Mesodermal cell (in vitro differentiated cells): ENCODE results near the gene CEP112.
"Not testable (repeated sequence)": the region's sequence is repeated elsewhere in the genome, so short reads cannot be mapped to it uniquely, and the experiment has no call there.

Experiments
- H3K27ac ChIP-seq: 2 replicates; pipeline ENCODE4 v1.7.0; 2013; ENCODE audit warnings: mild to moderate bottlenecking, low read depth, low read length, moderate library complexity; ENCODE audit not compliant: severe bottlenecking
- H3K36me3 ChIP-seq: 2 replicates; pipeline ENCODE4 v1.7.1; 2013; ENCODE audit warnings: mild to moderate bottlenecking, low read length, moderate library complexity; ENCODE audit not compliant: control insufficient read depth, insufficient read depth
- H3K4me1 ChIP-seq: one replicate; pipeline ENCODE4 v1.7.1; 2013; ENCODE audit warnings: mild to moderate bottlenecking, low read length; ENCODE audit not compliant: insufficient read depth, control insufficient read depth, poor library complexity, severe bottlenecking
- H3K4me3 ChIP-seq: 2 replicates; pipeline ENCODE4 v1.7.0; 2013; ENCODE audit warnings: low read length, control low read depth, mild to moderate bottlenecking; ENCODE audit not compliant: insufficient read depth, poor library complexity, severe bottlenecking; ENCODE audit errors: extremely low read depth
- H3K9me3 ChIP-seq: 2 replicates; pipeline ENCODE4 v1.7.1; 2013; ENCODE audit warnings: mild to moderate bottlenecking, low read length, moderate library complexity; ENCODE audit not compliant: control insufficient read depth
- WGBS, 2 experiments: methylation state at CpG; one replicate each; pipeline ENCODE4 v1.1.5; 2013; ENCODE audit warnings: missing lambda C conversion rate in 2 of 2; ENCODE audit not compliant: insufficient coverage in 2 of 2; 5-methylcytosine and 5-hydroxymethylcytosine counted together

The CEP112 gene

GRCh38 chr17:65694601-65695000 is 497.3 kb downstream of the CEP112 start:
- peaks cover 30% of the 10 kb centered on the region for H3K4me1 ChIP-seq
- no peak overlapping the region for H3K4me3 ChIP-seq
- no peak overlapping the region for H3K27ac ChIP-seq
- no peaks in the 10 kb centered on the region for H3K36me3 ChIP-seq
- H3K9me3 ChIP-seq: no peaks in the 10 kb centered on the region
- 96% methylated on average over 2 of the region's 3 CpGs; no CpG with 5 or more reads in 1 of the 2 experiments for WGBS, 2 experiments

- Histone ChIP-seq H3K36me3 (no peaks in the 10 kb centered on the region), H3K9me3 (no peaks in the 10 kb centered on the region), H3K4me1 (peaks cover 6% of the 10 kb centered on the region), H3K27ac (no peak overlapping the region), H3K4me3 (no peak overlapping the region)
- WGBS, 2 experiments: 85 to 87% methylated on average over 4 to 6 of the region's 6 CpGs
Measured at GRCh38 chr17:65690626-65691310, 501.2 kb downstream of the CEP112 start.

- no peaks in the 10 kb centered on the region for H3K9me3 ChIP-seq
- peaks cover 3% of the 10 kb centered on the region for H3K4me1 ChIP-seq
- no peak overlapping the region for H3K4me3 ChIP-seq
- H3K27ac ChIP-seq: no peak overlapping the region
- WGBS, 2 experiments: 79 to 94% methylated on average over 2 of the region's 2 CpGs
- no peaks in the 10 kb centered on the region for H3K36me3 ChIP-seq
Measured at GRCh38 chr17:65688307-65688706, 503.6 kb downstream of the CEP112 start.

- Histone ChIP-seq H3K27ac (no peak overlapping the region), H3K9me3 (no peaks in the 10 kb centered on the region), H3K4me1 (peaks cover 5% of the 10 kb centered on the region), H3K4me3 (no peak overlapping the region), H3K36me3 (no peaks in the 10 kb centered on the region)
- WGBS, 2 experiments: 100% methylated on average over 1 of the region's 1 CpG; no CpG with 5 or more reads in 1 of the 2 experiments
Measured at GRCh38 chr17:65685110-65685509, 506.8 kb downstream of the CEP112 start.

- H3K27ac ChIP-seq: no peak overlapping the region
- no peaks in the 10 kb centered on the region for H3K9me3 ChIP-seq
- no peaks in the 10 kb centered on the region for H3K36me3 ChIP-seq
- WGBS, 2 experiments: 100% methylated on average over 4 of the region's 4 CpGs; no CpG with 5 or more reads in 1 of the 2 experiments
- peaks cover 5% of the 10 kb centered on the region for H3K4me1 ChIP-seq
- H3K4me3 ChIP-seq: no peak overlapping the region
Measured at GRCh38 chr17:65684631-65685030, 507.3 kb downstream of the CEP112 start.

GRCh38 chr17:65683428-65683827 is 508.5 kb downstream of the CEP112 start:
- no peaks in the 10 kb centered on the region for H3K9me3 ChIP-seq
- H3K27ac ChIP-seq: no peak overlapping the region
- H3K4me1 ChIP-seq: peaks cover 5% of the 10 kb centered on the region
- no peak overlapping the region for H3K4me3 ChIP-seq
- no peaks in the 10 kb centered on the region for H3K36me3 ChIP-seq
- WGBS, 2 experiments: 84 to 87% methylated on average over 6 to 7 of the region's 7 CpGs

GRCh38 chr17:65681763-65682162 is 510.2 kb downstream of the CEP112 start:
- H3K36me3 ChIP-seq, H3K27ac ChIP-seq, H3K4me3 ChIP-seq, H3K9me3 ChIP-seq, H3K4me1 ChIP-seq: not testable (repeated sequence)
- 60 to 89% methylated on average over 3 of the region's 5 CpGs for WGBS, 2 experiments

GRCh38 chr17:65679165-65679845 is 512.6 kb downstream of the CEP112 start:
- H3K27ac ChIP-seq: no peak overlapping the region
- no peak overlapping the region for H3K4me3 ChIP-seq
- 100% methylated on average over 1 of the region's 3 CpGs for WGBS, 2 experiments
- H3K4me1 ChIP-seq: peaks cover 5% of the 10 kb centered on the region
- H3K36me3 ChIP-seq: no peaks in the 10 kb centered on the region
- H3K9me3 ChIP-seq: no peaks in the 10 kb centered on the region

- H3K4me3 ChIP-seq: no peak overlapping the region
- H3K36me3 ChIP-seq: no peaks in the 10 kb centered on the region
- H3K9me3 ChIP-seq: no peaks in the 10 kb centered on the region
- no peak overlapping the region for H3K27ac ChIP-seq
- 83 to 87% methylated on average over 6 to 8 of the region's 9 CpGs for WGBS, 2 experiments
- H3K4me1 ChIP-seq: peaks cover 5% of the 10 kb centered on the region
Measured at GRCh38 chr17:65678546-65678945, 513.4 kb downstream of the CEP112 start.

- no peak overlapping the region for H3K27ac ChIP-seq
- 93% methylated on average over 2 of the region's 2 CpGs for WGBS, 2 experiments
Measured at GRCh38 chr17:65677932-65678331, 514.0 kb downstream of the CEP112 start.

More at GRCh38 chr17:65677932-65678331, 514.0 kb downstream of the CEP112 start:
- Histone ChIP-seq H3K36me3 (no peaks in the 10 kb centered on the region), H3K4me3 (no peak overlapping the region), H3K9me3 (no peaks in the 10 kb centered on the region), H3K4me1 (peaks cover 5% of the 10 kb centered on the region)
